HPDE6-E6E7 (cell line): ENCODE results near the gene TCP11.
A peak's percentile ranks its signal among the peaks of the same experiment; 100 is the strongest.

Source experiments
- DNase-seq: peaks from one replicate; pipeline ENCODE4 v3.0.0; 2011; ENCODE audit warnings: missing footprints; ENCODE audit errors: extremely low spot score

TCP11 gene

GRCh38 chr6:35080821-35081425, 60.2 kb downstream of the TCP11 start:
- no peak for DNase-seq

- DNase-seq = no peak
These were observed 61.0 kb downstream of the TCP11 start for GRCh38 chr6:35080016-35080680.

GRCh38 chr6:35079311-35080000, 61.7 kb downstream of the TCP11 start:
- no peak for DNase-seq

- no peak for DNase-seq
These were observed 62.2 kb downstream of the TCP11 start for GRCh38 chr6:35078896-35079295.

- no peak for DNase-seq
These were observed 62.8 kb downstream of the TCP11 start for GRCh38 chr6:35078226-35078850.

- DNase-seq = no peak
These were observed 63.4 kb downstream of the TCP11 start for GRCh38 chr6:35077713-35078105.

- DNase-seq = peak; percentile 88
These were observed 64.0 kb downstream of the TCP11 start for GRCh38 chr6:35076997-35077712.

GRCh38 chr6:35073766-35074471, 67.2 kb downstream of the TCP11 start:
- DNase-seq = no peak

GRCh38 chr6:35073211-35073610, 67.9 kb downstream of the TCP11 start:
- no peak for DNase-seq

- no peak for DNase-seq
These were observed 68.5 kb downstream of the TCP11 start for GRCh38 chr6:35072698-35073055.

- no peak for DNase-seq
These were observed 69.0 kb downstream of the TCP11 start for GRCh38 chr6:35072051-35072697.

- DNase-seq = no peak
These were observed 69.7 kb downstream of the TCP11 start for GRCh38 chr6:35071347-35071994.

GRCh38 chr6:35070111-35070510, 71.0 kb downstream of the TCP11 start:
- DNase-seq = no peak

- no peak for DNase-seq
These were observed 71.9 kb downstream of the TCP11 start for GRCh38 chr6:35069262-35069661.

- no peak for DNase-seq
These were observed 72.5 kb downstream of the TCP11 start for GRCh38 chr6:35068644-35069043.

GRCh38 chr6:35068206-35068605, 72.9 kb downstream of the TCP11 start:
- no peak for DNase-seq
